ENCODE results near the gene LRPAP1. TPM values are rescaled to one million over a fixed set of nuclear protein-coding genes. Genes with fewer than 3 reads are reported as not detected.

Gene LRPAP1
- total RNA-seq, 2 experiments from 2014 or later, result 73.1 to 76.6 TPM

DNA sequence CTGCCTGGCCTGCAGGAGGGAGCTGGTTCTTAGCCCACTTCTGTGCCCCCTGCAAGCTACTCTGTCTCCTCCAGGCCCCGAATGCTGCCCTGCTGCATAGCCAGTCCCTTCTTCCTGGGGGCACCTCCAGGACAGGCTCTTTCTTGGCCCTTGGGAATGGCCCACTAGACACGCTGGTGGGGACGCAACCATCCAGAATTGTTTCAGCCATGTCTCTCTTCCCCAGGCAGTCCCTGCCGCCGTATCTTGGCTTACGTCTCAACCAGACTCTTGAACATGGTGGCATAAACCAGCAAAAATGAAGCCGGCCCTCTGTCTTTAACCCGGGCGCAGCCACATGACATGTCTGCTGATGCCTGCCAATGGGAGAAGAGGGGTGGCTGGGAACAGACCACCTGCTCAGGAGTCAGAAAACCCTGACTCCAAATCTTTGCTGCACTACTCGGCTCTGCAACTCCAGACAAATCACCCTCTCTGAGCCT is 9.0 kb downstream of the LRPAP1 start:
- POLR2A ChIA-PET, result no interaction called here
- DNase-seq (no peak), ATAC-seq (ENCODE audit: low read depth) (no peak)
- Mint-ChIP-seq H3K36me3 (peaks cover 1% of the 10 kb centered on the region), H3K27ac (no peak overlapping the region), H3K4me3 (no peak overlapping the region), H3K9me3 (no peaks in the 10 kb centered on the region), H3K27me3 (no peaks in the 10 kb centered on the region), H3K4me1 (peaks cover 1% of the 10 kb centered on the region)

DNA sequence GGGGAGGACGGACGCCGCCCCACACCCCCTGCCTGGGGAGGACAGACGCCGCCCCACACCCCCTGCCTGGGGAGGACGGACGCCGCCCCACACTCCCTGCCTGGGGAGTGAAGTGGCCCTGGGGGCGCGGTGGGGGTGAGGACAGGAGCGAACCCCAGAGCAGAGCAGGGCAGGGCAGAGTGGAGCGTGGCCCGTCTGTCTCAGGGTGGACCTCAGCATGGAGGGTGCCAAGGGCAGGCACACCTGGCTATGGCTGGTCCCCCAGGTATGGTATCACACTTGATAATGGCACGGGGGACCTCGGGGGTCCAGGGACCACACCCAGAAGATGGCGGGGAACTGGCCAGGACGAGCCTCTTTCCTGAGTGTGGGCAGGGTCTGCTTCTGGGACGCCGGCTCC is 9.6 kb downstream of the LRPAP1 start:
- H3K27ac Mint-ChIP-seq, result no peak overlapping the region
- H3K4me1 Mint-ChIP-seq, result peaks cover 1% of the 10 kb centered on the region
- no peak for DNase-seq
- POLR2A ChIA-PET, result interaction anchor here (0.6 kb wide), 1 partner anchor 499 kb away, joined by 3 read pairs; no protein-coding TSS in a partner anchor
- H3K4me3 Mint-ChIP-seq, result no peak overlapping the region
- H3K27me3 Mint-ChIP-seq, result no peaks in the 10 kb centered on the region
- ATAC-seq (ENCODE audit: low read depth), result no peak
- peaks cover 1% of the 10 kb centered on the region for H3K36me3 Mint-ChIP-seq
- H3K9me3 Mint-ChIP-seq, result no peaks in the 10 kb centered on the region

DNA sequence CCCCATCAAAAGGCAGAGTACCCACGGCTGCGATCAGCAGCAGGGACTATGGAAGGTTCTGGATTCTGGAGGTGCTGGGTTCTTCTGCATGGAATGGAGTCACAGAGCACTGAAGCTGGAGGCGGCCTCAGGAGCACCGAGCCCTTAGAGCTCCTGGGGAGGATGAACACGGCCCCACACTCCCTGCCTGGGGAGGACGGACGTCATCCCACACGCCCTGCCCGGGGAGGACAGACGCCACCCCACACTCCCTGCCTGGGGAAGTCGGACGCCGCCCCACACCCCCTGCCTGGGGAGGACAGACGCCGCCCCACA is 9.9 kb downstream of the LRPAP1 start:
- no peak overlapping the region for H3K27ac Mint-ChIP-seq
- POLR2A ChIA-PET, result interaction anchor here (0.6 kb wide), 1 partner anchor 498 kb away, joined by 3 read pairs; no protein-coding TSS in a partner anchor
- H3K27me3 Mint-ChIP-seq, result no peaks in the 10 kb centered on the region
- peaks cover 1% of the 10 kb centered on the region for H3K4me1 Mint-ChIP-seq
- H3K9me3 Mint-ChIP-seq, result no peaks in the 10 kb centered on the region
- ATAC-seq (ENCODE audit: low read depth) (no peak), DNase-seq (no peak)
- no peak overlapping the region for H3K4me3 Mint-ChIP-seq
- H3K36me3 Mint-ChIP-seq, result peaks cover 1% of the 10 kb centered on the region

DNA sequence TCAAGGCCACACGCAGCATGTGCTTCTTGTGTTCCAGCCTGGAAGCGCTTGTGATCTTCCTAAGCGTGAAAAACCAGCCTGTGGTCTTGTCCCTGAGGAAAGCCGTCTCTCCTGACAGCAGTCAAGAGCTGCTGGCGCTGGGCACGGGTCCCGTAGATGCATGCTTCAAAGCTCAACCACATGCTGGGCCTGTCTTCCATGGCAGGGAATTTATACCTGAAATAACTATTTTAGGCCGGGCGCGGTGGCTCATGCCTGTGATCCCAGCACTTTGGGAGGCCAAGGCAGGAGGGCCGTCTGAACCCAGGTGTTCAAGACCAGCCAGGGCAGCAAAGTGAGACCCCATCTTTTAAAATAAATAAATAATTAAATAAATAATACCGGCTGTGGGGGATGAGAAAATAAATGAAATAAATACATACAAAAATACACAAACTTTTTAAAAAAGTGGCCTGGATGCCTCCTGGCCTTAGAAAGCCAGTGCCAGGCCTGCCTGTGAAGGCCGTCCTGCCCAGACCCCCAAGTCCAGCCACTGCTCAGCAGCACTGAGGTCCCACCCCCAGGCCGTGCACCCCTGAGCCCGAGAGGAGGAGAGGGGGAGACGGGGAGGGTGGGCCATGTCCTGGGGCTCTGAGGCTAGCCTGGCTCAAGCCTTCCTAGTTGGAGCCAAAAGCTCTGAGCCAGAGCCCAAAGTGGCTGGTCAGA is 10.4 kb downstream of the LRPAP1 start:
- POLR2A ChIA-PET, result no interaction called here
- H3K27ac Mint-ChIP-seq, result no peak overlapping the region
- peaks cover 1% of the 10 kb centered on the region for H3K4me1 Mint-ChIP-seq
- H3K27me3 Mint-ChIP-seq, result no peaks in the 10 kb centered on the region
- ATAC-seq (ENCODE audit: low read depth) (no peak), DNase-seq (no peak)
- H3K9me3 Mint-ChIP-seq, result no peaks in the 10 kb centered on the region
- H3K4me3 Mint-ChIP-seq, result no peak overlapping the region
- H3K36me3 Mint-ChIP-seq, result peaks cover 1% of the 10 kb centered on the region

DNA sequence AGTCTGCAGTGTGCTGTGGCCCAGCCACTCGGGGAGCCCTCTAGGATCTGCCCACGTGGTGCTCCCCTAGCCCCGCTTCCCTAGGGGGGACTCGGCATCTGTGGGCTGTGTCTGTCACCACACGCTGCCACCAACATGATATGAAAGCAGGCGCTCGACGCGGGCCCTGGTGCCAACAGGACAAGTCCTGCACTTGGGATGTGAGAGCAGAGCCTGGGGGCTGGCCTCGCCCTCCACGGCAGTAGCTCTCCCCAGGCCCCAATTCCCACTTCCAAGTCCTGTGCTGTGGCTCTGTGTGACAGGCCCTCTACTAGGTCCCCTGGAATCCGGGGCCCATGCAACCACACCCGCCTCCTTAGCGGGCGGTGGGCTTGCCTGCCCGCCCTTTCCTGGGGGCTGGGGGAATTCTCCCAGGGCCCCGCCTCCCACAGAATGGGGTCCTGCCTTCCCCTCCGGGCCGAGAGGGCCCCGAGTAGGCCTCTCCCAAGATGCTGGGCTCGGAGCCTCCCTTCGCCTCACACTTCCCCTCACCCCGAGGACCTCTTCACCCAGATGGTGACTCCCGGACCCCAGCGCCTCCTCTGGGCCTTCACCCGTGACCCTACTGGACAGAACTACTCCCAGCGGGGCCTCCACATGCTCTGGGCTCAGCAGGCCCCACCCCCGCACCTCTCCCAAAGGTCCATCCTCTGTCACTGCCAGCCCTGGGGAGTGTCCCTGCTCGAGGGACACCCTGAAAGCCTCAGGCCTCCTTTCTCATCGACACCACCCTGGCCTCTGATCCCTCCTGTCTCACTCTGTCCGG is 11.2 kb downstream of the LRPAP1 start:
- ATAC-seq (ENCODE audit: low read depth), result no peak
- Mint-ChIP-seq H3K9me3 (no peaks in the 10 kb centered on the region), H3K27me3 (no peaks in the 10 kb centered on the region), H3K4me3 (no peak overlapping the region), H3K36me3 (peaks cover 3% of the 10 kb centered on the region), H3K27ac (no peak overlapping the region), H3K4me1 (peaks cover 1% of the 10 kb centered on the region)
- POLR2A ChIA-PET, result no interaction called here
- no peak for DNase-seq

DNA sequence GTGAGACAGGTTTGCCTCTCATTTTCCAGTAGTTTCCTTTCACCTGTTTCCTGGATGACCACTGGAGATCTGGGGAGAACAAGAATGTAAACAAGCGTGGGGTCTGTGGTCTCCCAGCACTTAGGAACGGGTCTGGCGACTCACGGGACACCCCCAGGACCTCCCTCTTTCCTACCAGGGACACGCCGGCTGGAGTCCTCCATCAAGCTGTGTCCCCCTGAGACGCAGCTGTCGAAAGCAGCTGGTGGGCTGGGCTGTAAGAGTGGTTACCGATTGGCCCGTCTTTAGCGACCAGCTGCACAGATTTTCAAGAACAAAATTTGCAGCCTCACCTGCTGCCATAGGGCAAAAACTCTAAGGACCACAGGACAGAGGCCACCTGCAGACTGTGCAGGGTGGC is 11.9 kb downstream of the LRPAP1 start:
- H3K9me3 Mint-ChIP-seq, result no peaks in the 10 kb centered on the region
- peaks cover 8% of the 10 kb centered on the region for H3K36me3 Mint-ChIP-seq
- no peak overlapping the region for H3K4me3 Mint-ChIP-seq
- DNase-seq (no peak), ATAC-seq (ENCODE audit: low read depth) (no peak)
- H3K27me3 Mint-ChIP-seq, result no peaks in the 10 kb centered on the region
- POLR2A ChIA-PET, result no interaction called here
- no peak overlapping the region for H3K27ac Mint-ChIP-seq
- peaks cover 1% of the 10 kb centered on the region for H3K4me1 Mint-ChIP-seq

DNA sequence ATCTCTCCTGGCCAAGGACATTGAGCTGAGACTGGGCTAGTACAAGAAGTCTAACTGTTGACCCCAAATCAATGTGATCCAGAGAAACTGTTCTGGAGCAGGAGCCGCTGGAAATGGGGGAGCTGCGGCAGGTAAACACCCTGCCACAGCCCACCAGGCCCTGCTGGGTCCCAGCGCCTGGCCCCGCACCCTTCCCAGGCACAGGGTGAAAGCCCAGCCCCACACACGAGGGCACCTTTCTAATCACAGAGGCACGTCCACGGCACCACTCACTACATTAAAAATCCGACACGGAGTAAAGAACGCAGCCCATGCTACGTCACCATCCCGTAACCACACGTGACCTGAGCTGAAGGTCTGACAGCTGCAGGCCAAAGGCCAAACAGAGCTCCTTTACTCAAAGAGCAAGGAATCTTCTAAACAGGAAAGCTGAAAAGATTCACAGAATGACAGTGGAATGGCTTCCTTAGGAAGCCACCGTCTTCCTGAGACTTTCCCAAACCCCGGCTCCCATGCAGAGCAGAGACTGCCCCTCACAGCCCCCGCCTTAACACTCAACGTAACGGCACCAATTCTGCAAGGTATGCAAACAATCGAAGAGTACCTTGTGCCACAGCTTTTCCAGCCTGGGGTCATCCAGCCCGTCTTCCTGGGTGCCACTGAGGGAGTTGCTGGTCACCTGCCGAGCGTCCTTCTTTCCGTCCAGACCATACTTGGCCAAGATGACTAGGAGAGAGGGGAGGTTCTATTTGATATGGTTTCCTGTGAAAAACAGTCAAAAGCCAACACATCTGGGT is 12.6 kb downstream of the LRPAP1 start:
- no peaks in the 10 kb centered on the region for H3K27me3 Mint-ChIP-seq
- no peak overlapping the region for H3K4me3 Mint-ChIP-seq
- peaks cover 1% of the 10 kb centered on the region for H3K4me1 Mint-ChIP-seq
- DNase-seq, result peak; percentile 22
- H3K9me3 Mint-ChIP-seq, result no peaks in the 10 kb centered on the region
- POLR2A ChIA-PET, result no interaction called here
- ATAC-seq (ENCODE audit: low read depth), result no peak
- no peak overlapping the region for H3K27ac Mint-ChIP-seq
- H3K36me3 Mint-ChIP-seq, result peaks cover 8% of the 10 kb centered on the region

DNA sequence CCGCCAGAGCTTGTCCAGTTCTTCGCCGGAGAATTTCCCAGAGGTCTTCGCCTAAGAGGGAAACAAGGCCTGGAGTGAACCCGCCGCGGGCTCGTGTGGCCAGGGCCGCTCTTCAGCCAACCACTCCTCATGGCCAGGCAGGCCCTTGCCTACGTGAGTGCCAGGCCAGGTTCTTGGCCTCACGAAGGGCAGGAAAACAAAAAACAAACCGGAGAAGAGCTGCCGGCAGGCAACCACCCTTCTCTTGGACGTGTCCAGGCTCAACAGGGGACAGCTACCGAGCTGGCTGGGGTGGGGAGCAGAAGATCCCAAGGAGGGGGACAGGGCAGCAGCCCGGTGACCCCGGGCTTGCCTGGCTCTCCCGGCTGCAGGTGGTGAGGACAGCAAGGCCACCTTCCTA is 13.3 kb downstream of the LRPAP1 start:
- no peaks in the 10 kb centered on the region for H3K9me3 Mint-ChIP-seq
- POLR2A ChIA-PET, result no interaction called here
- no peak overlapping the region for H3K27ac Mint-ChIP-seq
- peaks cover 1% of the 10 kb centered on the region for H3K4me1 Mint-ChIP-seq
- no peak overlapping the region for H3K4me3 Mint-ChIP-seq
- peaks cover 8% of the 10 kb centered on the region for H3K36me3 Mint-ChIP-seq
- DNase-seq (peak; percentile 18), ATAC-seq (ENCODE audit: low read depth) (no peak)
- no peaks in the 10 kb centered on the region for H3K27me3 Mint-ChIP-seq

DNA sequence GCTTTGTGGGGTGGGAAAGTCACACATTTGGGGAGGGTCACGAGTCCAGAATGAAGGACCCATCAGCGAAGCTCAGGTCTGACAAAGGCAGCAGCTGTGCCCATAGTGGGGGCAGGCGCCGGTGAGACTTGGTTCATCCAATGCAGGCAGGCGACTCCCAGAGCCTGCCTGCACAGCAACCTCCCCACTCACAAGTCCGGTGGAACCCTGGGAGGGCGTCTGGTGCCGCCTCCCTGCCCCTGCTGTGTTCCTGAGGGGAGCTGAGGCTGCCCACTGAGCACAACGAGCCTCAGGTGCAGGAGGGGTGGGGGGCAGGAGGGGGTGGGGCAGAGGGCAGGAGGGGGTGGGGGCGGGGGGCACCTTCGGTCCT is 13.7 kb downstream of the LRPAP1 start:
- H3K36me3 Mint-ChIP-seq, result peaks cover 8% of the 10 kb centered on the region
- ATAC-seq (ENCODE audit: low read depth), result no peak
- H3K4me1 Mint-ChIP-seq, result peaks cover 1% of the 10 kb centered on the region
- DNase-seq, result no peak
- no peak overlapping the region for H3K27ac Mint-ChIP-seq
- no peak overlapping the region for H3K4me3 Mint-ChIP-seq
- H3K9me3 Mint-ChIP-seq, result no peaks in the 10 kb centered on the region
- POLR2A ChIA-PET, result no interaction called here
- no peaks in the 10 kb centered on the region for H3K27me3 Mint-ChIP-seq

DNA sequence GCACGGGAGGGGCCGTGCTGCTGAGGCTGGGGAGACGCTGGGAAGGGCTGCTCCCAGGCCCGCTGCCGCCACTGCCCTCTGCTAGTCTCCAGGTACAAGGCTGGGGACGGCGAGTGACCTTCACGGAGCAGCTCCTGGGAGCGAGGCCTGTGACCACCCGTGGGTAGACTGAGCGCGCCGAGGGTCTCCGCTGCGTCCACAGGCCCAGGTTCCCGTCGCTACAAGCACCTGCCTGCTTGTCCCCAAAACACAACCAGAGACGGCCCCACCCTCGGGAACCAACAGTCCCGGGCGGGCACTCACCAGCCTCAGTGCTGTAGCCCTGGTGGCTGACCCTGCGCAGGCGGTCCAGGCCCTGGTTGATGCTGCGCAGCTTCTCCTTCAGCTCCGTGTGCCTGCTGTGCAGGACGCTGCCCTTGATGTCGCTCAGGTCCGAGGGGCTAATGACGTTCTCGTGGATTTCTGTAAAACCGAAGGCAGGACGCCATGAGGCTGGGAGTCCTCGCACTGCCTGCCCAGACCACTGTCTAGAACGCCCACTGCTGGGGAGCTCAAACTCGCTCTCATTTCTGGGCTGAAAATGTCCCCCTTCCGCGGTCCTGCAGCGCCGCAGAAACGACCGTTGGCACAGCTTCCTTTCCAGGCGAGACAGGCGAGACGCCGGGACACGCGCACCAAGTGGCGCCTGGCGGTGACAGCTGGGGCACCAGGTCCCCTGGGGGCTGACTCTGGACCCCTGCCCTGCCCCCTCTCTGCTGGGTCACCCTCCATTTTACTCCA is 14.3 kb downstream of the LRPAP1 start:
- Mint-ChIP-seq H3K9me3 (no peaks in the 10 kb centered on the region), H3K4me1 (peaks cover 1% of the 10 kb centered on the region), H3K36me3 (peaks cover 10% of the 10 kb centered on the region), H3K27ac (no peak overlapping the region), H3K4me3 (no peak overlapping the region), H3K27me3 (no peaks in the 10 kb centered on the region)
- DNase-seq, result peak; percentile 21
- no peak for ATAC-seq (ENCODE audit: low read depth)
- POLR2A ChIA-PET, result no interaction called here

DNA sequence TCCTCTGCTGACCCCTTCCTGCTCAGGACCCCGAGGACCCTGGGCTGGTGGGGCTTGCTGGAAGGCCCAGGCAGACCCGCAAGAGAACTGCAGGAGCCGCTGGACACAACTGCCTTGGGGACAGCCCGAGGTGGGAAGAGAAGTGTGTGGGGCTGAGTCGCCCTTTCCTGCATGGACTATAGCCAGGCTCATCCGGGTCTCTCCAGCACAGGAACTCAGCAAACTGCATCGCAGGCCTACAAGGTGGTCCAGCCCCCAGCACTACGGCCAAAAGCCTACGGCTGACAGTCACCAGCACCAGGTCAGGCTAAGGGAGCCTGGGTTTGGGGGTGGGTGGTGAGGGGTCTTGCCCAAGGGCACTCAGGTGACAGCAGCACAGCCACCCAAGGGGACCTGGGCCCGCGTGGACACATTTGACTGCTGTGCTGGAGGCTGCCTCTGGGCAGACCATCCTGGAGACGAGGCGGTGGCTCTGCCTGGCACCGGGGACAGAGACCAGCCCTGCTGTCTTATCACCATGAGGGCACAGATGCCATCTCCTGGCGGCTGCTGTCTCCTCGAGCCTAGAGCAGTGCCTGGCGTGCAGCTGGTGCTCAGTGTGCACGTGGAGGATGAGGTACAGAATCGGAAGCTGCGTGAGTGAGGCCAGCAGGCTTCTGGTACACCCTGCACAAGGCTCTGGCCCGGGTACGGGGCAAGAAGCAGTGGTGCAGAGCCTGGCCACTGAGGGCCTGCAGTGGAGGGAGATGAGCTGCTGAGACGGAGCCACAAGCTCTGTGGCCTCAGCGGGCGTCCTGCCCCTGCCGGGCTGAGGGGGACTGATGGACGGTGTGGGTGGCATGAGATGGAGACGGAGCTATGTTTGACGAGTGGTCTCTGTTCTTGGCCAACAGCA is 15.1 kb downstream of the LRPAP1 start:
- Mint-ChIP-seq H3K9me3 (no peaks in the 10 kb centered on the region), H3K4me1 (peaks cover 1% of the 10 kb centered on the region), H3K36me3 (peaks cover 15% of the 10 kb centered on the region), H3K4me3 (no peak overlapping the region), H3K27ac (no peak overlapping the region), H3K27me3 (no peaks in the 10 kb centered on the region)
- POLR2A ChIA-PET, result no interaction called here
- ATAC-seq (ENCODE audit: low read depth) (no peak), DNase-seq (peak; percentile 23)

DNA sequence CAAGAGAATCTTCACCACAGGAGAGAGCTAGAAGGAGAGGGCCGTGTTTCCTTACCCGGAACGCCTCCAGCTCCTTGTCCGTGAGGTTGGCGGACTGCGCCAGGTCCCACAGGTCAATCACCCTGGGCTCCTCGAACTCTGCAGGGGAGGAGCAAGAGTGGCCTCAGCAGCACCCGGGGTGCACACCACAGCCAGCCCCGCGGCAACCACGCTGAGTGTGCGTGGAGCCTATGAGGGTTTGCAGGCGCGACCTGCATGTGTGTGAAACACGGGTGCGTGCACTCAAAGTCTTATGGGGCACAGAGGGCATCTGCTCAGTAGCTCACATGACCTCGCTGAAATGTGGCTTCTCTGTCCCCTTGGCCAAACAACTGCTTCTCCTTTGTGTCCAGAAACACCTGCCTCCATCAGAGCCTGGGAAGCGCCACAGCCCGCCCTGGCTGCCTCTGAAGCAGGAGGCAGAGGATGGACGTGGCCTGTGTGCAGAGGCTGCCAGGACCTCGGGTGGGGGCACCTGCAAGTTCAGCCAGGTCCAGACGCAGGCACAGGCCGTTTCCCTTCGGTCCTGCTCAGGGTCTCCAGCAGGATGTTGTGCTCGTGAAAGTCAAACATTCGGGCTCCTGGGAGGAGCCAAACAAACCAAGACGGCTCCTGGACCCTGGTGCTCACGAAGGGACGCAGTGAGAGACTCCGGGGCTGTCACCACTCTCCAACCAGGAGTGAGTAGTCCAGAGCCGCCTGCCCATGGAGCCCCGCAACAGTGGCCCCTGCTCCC is 16.0 kb downstream of the LRPAP1 start:
- H3K9me3 Mint-ChIP-seq, result no peaks in the 10 kb centered on the region
- no peaks in the 10 kb centered on the region for H3K27me3 Mint-ChIP-seq
- H3K36me3 Mint-ChIP-seq, result peaks cover 17% of the 10 kb centered on the region
- H3K4me3 Mint-ChIP-seq, result no peak overlapping the region
- DNase-seq (no peak), ATAC-seq (ENCODE audit: low read depth) (no peak)
- POLR2A ChIA-PET, result no interaction called here
- no peak overlapping the region for H3K27ac Mint-ChIP-seq
- H3K4me1 Mint-ChIP-seq, result no peaks in the 10 kb centered on the region
